Body of pancreas (tissue), 4 donors: ENCODE data around the gene SENP8.

Source experiments
- CTCF ChIP-seq, 7 experiments: fragments of 450-650 bp in 4 of 7; fragments of 200-600 bp in 3 of 7; sonication (generic) in 3 of 7; IDR thresholded peaks; one replicate each; pipeline ENCODE4 v1.5.1; 2016 to 2019; ENCODE audit warnings: antibody characterized with exemption in 7 of 7
- POLR2A ChIP-seq, 3 donors: fragments of 450-650 bp; IDR thresholded peaks; one replicate each; pipeline ENCODE4 v1.6.1; 2016; ENCODE audit warnings: antibody characterized with exemption in 3 of 3, mild to moderate bottlenecking in 2 of 3

GRCh38 chr15:72096796-72097195, 21.4 kb upstream of the SENP8 start:
- TF ChIP-seq POLR2A (IDR thresholded peaks at IDR 0.05) (no peak), CTCF (IDR thresholded peaks at IDR 0.05) (no peak)
